H1 (cell line): ENCODE results near the gene ADGRG2. TPM values are rescaled to one million over a fixed set of nuclear protein-coding genes. Genes with fewer than 3 reads are reported as not detected.

Experiments used
- ATF3 ChIP-seq: IDR thresholded peaks from 2 replicates; pipeline ENCODE4 v1.6.1; 2011; ENCODE audit warnings: low read depth, mild to moderate bottlenecking, low read length; ENCODE audit not compliant: insufficient read depth
- CHD1 ChIP-seq: IDR thresholded peaks from 2 replicates; pipeline ENCODE4 v1.6.1; 2012; ENCODE audit warnings: low read depth, low read length, improper control_type of control experiment
- CHD7 ChIP-seq: fragments of 300-600 bp; sonication (generic); IDR thresholded peaks from 2 replicates; pipeline ENCODE4 v1.7.1; 2012; ENCODE audit warnings: low read length, moderate library complexity, mild to moderate bottlenecking, inconsistent platforms; ENCODE audit not compliant: insufficient replicate concordance
- EGR1 ChIP-seq: IDR thresholded peaks from 2 replicates; pipeline ENCODE4 v1.6.1; 2011; ENCODE audit warnings: low read depth, low read length, borderline replicate concordance
- EP300 ChIP-seq, 2 experiments: IDR thresholded peaks; 1 replicate in 1 of 2; 2 replicates in 1 of 2; pipeline ENCODE4 v1.6.1; 2011 to 2012; ENCODE audit warnings: low read depth in 2 of 2, low read length in 2 of 2, mild to moderate bottlenecking in 2 of 2, borderline replicate concordance in 1 of 2, inconsistent platforms in 1 of 2, moderate library complexity in 1 of 2
- PHF8 ChIP-seq: fragments of 200-600 bp; sonication (generic); conservative IDR thresholded peaks from 2 replicates; pipeline ENCODE4 v1.7.1; 2012; ENCODE audit warnings: low read depth, mild to moderate bottlenecking, inconsistent platforms, low read length, moderate library complexity
- RAD21 ChIP-seq, 2 experiments: IDR thresholded peaks in 1 of 2; conservative IDR thresholded peaks in 1 of 2; 2 replicates each; pipeline ENCODE4 v1.6.1; 2011; ENCODE audit warnings: low read depth in 2 of 2, low read length in 2 of 2, improper control_type of control experiment in 1 of 2, inconsistent platforms in 1 of 2, mild to moderate bottlenecking in 1 of 2, moderate library complexity in 1 of 2
- SP4 ChIP-seq: IDR thresholded peaks from 2 replicates; pipeline ENCODE4 v1.6.1; 2012; ENCODE audit warnings: low read length, inconsistent platforms
- TAF1 ChIP-seq: IDR thresholded peaks from 2 replicates; pipeline ENCODE4 v1.6.1; 2011; ENCODE audit warnings: mild to moderate bottlenecking, low read depth, low read length
- TEAD4 ChIP-seq: IDR thresholded peaks from 2 replicates; pipeline ENCODE4 v1.6.1; 2012; ENCODE audit warnings: low read depth, low read length, inconsistent platforms, mixed read lengths
- polyA plus RNA-seq, 7 experiments: library from polyadenylated mRNA; depleted of rRNA in 3 of 7; stranded (reverse) in 5 of 7; unstranded in 2 of 7; fragments of >200 nt in 5 of 7; fragments of 200-250 nt in 2 of 7; gene quantifications; 1 replicate in 5 of 7; 2 replicates in 1 of 7; 4 replicates in 1 of 7; pipeline versions ENCODE4 v1.2.1 to v1.2.3, GENCODE V29; 2011 to 2013; ENCODE audit warnings: missing spikeins in 2 of 7, mixed read lengths in 2 of 7
- total RNA-seq: library from RNA; stranded (reverse); fragmentation: NEBNext Ultra II Directional; extraction: Animal tissue kit (Norgen Biotek cat#: 25700); gene quantifications from 2 replicates; pipeline ENCODE4 v1.2.1, GENCODE V29; 2021
- TF ChIP-seq, protein P1 (sequence below): IDR thresholded peaks from 2 replicates; pipeline ENCODE4 v1.6.1; 2012; ENCODE audit warnings: inconsistent platforms

Gene ADGRG2
- total and polyA plus RNA-seq, 2 of the 8 experiments (the other 6 are each of a cell fraction or from before 2014, with no cell fraction given) = 8.9 to 13.3 TPM

DNA sequence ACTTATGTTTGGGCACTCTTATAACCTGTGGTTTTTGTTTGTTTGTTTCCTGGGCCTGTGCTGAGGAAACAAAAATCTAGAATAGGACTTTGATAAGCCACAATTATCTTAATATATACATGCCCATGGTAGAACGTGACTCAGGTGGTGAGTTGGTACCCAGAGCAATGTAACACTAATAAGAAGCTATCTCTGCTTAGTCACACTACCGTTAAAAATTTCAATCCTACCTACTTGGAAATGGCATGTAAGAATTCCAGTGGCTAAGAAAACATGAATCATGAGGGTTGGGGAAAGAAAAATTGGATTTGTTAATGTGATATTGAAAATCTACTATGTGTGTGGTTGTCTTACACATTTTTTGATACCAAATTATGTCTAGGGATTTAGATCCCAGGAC lies 30.5 kb upstream of the ADGRG2 start (continued):
- TF ChIP-seq CHD7 = no peak
- no peak for TF ChIP-seq CHD1
- TF ChIP-seq SP4 = no peak
- no peak for TF ChIP-seq EGR1
- no peak for TF ChIP-seq ATF3
- no peak for TF ChIP-seq TAF1
- no peak for TF ChIP-seq TEAD4
- no peak for TF ChIP-seq PHF8
- TF ChIP-seq EP300 (IDR thresholded peaks at IDR 0.05; ENCODE audit: borderline replicate concordance in 1 of 2, low read depth in 2 of 2, low read length in 2 of 2) = no peak
- TF ChIP-seq RAD21 (IDR thresholded peaks at IDR 0.05 in 1 of 2, conservative IDR thresholded peaks at IDR 0.05 in 1 of 2; ENCODE audit: low read depth in 2 of 2, low read length in 2 of 2) = no peak
- TF ChIP-seq, protein P1, sequence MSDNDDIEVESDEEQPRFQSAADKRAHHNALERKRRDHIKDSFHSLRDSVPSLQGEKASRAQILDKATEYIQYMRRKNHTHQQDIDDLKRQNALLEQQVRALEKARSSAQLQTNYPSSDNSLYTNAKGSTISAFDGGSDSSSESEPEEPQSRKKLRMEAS = no peak
